Tibial nerve (tissue), 4 donors: ENCODE measurements around the gene CNOT1. TPM values are rescaled to one million over a fixed set of nuclear protein-coding genes. Genes with fewer than 3 reads are reported as not detected.
A peak's percentile ranks its signal among the peaks of the same experiment; 100 is the strongest.

ENCODE experiments used
- DNase-seq, 2 donors: peaks; one replicate each; pipeline ENCODE4 v3.0.0-alpha.2; 2019; ENCODE audit warnings: low spot score in 2 of 2
- H3K27ac ChIP-seq, 4 donors: fragments of 200-600 bp; sonication (generic) in 3 of 4; one replicate each; pipeline ENCODE4 v1.5.1; 2017 to 2019; ENCODE audit warnings: mild to moderate bottlenecking in 1 of 4
- H3K27me3 ChIP-seq, 2 donors: fragments of 200-600 bp; sonication (generic) in 1 of 2; one replicate each; pipeline versions ENCODE4 v1.5.1 to v1.6.0; 2017 to 2019
- H3K36me3 ChIP-seq, 3 donors: fragments of 200-600 bp; sonication (generic); one replicate each; pipeline ENCODE4 v1.5.1; 2018 to 2019
- H3K4me1 ChIP-seq, 4 donors: fragments of 200-600 bp; sonication (generic) in 3 of 4; one replicate each; pipeline ENCODE4 v1.5.1; 2017 to 2019
- H3K4me3 ChIP-seq, 4 donors: fragments of 200-600 bp; sonication (generic) in 3 of 4; one replicate each; pipeline ENCODE4 v1.5.1; 2017 to 2019; ENCODE audit warnings: mild to moderate bottlenecking in 1 of 4, moderate library complexity in 1 of 4
- H3K9me3 ChIP-seq, 4 donors: fragments of 200-600 bp; sonication (generic) in 3 of 4; one replicate each; pipeline ENCODE4 v1.5.1; 2017 to 2019
- EP300 ChIP-seq, 2 donors: sonication (generic); formaldehyde crosslinking; IDR thresholded peaks; one replicate each; pipeline ENCODE4 v1.6.1; 2017; ENCODE audit warnings: antibody characterized with exemption in 2 of 2, mild to moderate bottlenecking in 1 of 2
- POLR2A ChIP-seq, 2 donors: fragments of 450-650 bp; IDR thresholded peaks; one replicate each; pipeline ENCODE4 v1.6.1; 2017; ENCODE audit warnings: antibody characterized with exemption in 2 of 2, mild to moderate bottlenecking in 2 of 2, moderate library complexity in 2 of 2
- WGBS, 2 donors: methylation state at CpG; one replicate each; pipeline ENCODE4 v1.1.5; 2018; 5-methylcytosine and 5-hydroxymethylcytosine counted together
- total RNA-seq, 4 donors: library from RNA; depleted of rRNA; stranded (reverse); fragments of >200 nt; gene quantifications; one replicate each; pipeline ENCODE4 v1.1.0, GENCODE V29; 2016
- TF ChIP-seq, protein P1 (sequence below), 5 experiments: fragments of 200-600 bp in 3 of 5; fragments of 450-650 bp in 2 of 5; sonication (generic) in 3 of 5; IDR thresholded peaks; one replicate each; pipeline ENCODE4 v1.5.1; 2016 to 2019; ENCODE audit warnings: antibody characterized with exemption in 5 of 5, mild to moderate bottlenecking in 3 of 5, moderate library complexity in 2 of 5

The CNOT1 gene
- total RNA-seq, 4 donors from 2014 or later, result 80.8 to 122 (median 105) TPM

DNA sequence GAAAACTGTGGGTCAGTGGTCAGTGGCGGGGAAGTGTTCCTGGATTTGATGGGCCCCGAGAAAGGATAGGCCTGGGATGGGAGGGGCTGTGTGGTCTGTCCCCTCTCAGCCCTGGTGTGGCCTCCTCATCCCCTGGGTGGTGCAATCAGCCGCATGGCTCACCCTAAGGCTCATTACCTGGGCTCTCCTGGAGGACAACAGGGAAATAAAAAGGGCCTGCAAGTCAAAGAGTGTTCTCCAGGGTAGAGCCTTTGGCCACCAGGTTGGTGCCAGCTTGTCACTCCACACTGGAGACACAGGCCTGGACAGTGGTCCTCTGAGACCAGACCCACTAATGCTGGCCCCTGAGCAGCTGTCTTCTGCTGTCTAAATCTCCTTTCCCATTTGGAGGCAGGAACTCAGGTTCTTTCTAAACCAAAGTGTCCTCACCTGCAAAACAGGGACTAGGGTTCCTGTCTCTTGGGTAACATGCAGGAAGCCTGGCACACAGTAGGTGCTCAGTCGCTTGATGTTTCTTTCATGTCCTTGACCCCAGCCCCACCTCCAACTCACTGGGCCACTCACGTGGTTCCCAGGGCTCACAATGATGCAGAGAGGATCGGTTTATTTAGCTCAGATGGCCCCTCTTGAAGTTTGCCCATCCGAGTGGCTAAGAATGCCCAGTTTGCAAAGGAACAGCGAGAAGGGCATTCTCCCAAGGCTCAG is 127.3 kb downstream of the CNOT1 start:
- no peak overlapping the region for H3K4me3 ChIP-seq
- DNase-seq, result no peak
- peaks cover 0 to 28% of the 10 kb centered on the region in 2 donors for H3K27me3 ChIP-seq
- 78 to 79% methylated on average over 8 of the region's 8 CpGs for WGBS, 2 donors
- no peaks in the 10 kb centered on the region for H3K36me3 ChIP-seq
- no peaks in the 10 kb centered on the region for H3K9me3 ChIP-seq
- H3K27ac ChIP-seq, result no peak overlapping the region
- H3K4me1 ChIP-seq, result peaks cover 0 to 22% (median 16%) of the 10 kb centered on the region in 4 donors
- TF ChIP-seq EP300 (IDR thresholded peaks at IDR 0.05) (no peak), POLR2A (IDR thresholded peaks at IDR 0.05) (no peak)
- TF ChIP-seq, protein P1, sequence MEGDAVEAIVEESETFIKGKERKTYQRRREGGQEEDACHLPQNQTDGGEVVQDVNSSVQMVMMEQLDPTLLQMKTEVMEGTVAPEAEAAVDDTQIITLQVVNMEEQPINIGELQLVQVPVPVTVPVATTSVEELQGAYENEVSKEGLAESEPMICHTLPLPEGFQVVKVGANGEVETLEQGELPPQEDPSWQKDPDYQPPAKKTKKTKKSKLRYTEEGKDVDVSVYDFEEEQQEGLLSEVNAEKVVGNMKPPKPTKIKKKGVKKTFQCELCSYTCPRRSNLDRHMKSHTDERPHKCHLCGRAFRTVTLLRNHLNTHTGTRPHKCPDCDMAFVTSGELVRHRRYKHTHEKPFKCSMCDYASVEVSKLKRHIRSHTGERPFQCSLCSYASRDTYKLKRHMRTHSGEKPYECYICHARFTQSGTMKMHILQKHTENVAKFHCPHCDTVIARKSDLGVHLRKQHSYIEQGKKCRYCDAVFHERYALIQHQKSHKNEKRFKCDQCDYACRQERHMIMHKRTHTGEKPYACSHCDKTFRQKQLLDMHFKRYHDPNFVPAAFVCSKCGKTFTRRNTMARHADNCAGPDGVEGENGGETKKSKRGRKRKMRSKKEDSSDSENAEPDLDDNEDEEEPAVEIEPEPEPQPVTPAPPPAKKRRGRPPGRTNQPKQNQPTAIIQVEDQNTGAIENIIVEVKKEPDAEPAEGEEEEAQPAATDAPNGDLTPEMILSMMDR (IDR thresholded peaks at IDR 0.05), result no peak

DNA sequence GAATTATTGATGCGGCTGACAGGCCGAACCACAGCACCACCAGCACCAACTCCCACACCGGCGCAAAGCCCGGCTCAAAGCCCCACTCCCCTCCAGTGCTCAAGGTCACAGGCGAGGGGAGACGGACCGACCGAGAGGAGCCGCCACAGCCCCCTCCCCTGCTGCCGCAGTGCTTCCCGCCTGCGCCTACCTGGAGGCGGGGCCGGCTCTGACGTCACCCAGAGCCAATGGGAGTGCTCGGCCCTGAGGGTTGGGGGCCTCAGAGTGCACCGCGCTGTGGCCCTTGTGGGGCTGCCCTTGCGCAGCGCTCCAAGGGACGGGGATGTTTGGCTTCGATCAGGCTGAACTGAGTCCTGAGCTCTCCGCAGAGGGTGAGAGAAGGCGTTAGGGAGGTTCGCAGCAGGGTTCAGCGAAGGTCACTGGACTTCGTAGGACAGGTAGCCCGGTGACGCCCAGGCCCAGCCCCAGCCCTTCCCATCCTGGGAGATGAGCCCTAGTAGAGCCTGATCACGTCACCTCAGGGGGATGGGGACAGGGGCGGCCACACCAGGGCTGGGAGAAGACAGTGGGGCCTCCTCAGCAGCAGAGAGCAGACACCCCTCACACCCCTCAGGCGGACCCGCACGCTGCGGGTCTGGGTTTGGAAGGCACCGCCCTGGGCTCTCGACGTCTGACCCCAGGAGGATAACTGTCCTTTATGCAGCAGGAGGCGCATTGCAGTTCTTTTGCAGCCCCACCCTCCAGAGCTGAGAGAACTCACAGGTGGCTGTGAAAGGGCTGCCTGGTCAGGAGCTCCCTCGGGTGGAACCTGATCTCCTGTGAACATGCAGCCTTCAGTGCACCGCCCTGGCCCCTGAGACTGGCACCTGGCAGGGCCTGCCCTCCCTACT is 128.1 kb downstream of the CNOT1 start:
- Histone ChIP-seq H3K36me3 (no peaks in the 10 kb centered on the region), H3K27ac (no peak overlapping the region), H3K9me3 (no peaks in the 10 kb centered on the region), H3K4me3 (peak overlapping the region in 3 of 4 donors; percentile 35 to 45 (median 37)), H3K4me1 (peaks cover 0 to 22% (median 16%) of the 10 kb centered on the region in 4 donors), H3K27me3 (peaks cover 0 to 28% of the 10 kb centered on the region in 2 donors)
- 16 to 34% methylated on average over 22 to 37 of the region's 42 CpGs for WGBS, 2 donors
- TF ChIP-seq, protein P1 (IDR thresholded peaks at IDR 0.05), result no peak
- TF ChIP-seq EP300 (IDR thresholded peaks at IDR 0.05) (no peak), POLR2A (IDR thresholded peaks at IDR 0.05) (no peak)
- no peak for DNase-seq

DNA sequence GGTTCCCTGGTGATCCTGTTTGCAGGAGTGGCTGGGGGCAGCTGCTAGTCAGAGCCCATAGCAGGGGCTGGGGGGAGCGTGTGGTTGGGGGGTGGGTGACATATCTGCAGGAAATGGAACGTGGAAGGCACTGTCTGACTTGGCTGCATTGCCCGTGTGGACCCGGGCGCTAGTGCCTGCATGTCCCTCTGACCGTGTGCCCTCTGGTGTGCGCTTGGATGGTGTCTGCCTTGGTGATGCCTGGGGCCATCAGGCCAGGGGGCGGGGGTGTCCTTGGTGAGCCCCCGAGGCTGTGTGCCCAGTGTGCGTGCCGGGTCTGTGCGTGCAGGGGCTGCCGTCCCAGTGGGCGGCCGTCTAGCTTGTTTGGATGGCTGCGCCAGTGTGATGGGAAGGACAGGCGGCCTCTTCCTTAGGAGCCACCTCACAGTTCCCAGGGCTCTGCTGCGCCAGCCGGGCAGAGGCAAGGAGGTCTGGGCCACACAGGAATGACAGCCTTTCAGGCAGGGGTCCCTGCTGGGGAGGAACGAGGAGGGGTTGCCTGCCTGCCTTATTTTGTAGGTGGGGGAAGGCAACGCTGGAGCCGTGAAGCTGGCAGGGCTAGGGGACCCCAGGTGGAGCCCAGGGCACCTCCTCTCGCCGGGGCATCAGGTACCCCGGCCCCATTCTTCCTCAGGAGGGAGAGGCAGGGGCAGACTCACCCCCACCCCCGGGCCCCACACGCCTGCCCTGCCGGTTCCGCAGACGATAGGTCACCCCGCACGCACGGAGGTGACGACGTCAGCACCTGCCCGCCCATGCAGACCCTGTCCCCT is 129.0 kb downstream of the CNOT1 start:
- Histone ChIP-seq H3K4me1 (peaks cover 0 to 28% (median 19%) of the 10 kb centered on the region in 4 donors), H3K9me3 (no peaks in the 10 kb centered on the region), H3K27me3 (peaks cover 0 to 28% of the 10 kb centered on the region in 2 donors), H3K4me3 (peak overlapping the region in 3 of 4 donors; percentile 35 to 45 (median 37)), H3K27ac (peak overlapping the region in 1 of 4 donors; percentile 55), H3K36me3 (no peaks in the 10 kb centered on the region)
- WGBS, 2 donors, result 8 to 9% methylated on average over 22 to 26 of the region's 36 CpGs
- no peak for TF ChIP-seq EP300 (IDR thresholded peaks at IDR 0.05)
- TF ChIP-seq POLR2A (IDR thresholded peaks at IDR 0.05), result no peak
- TF ChIP-seq, protein P1 (IDR thresholded peaks at IDR 0.05), result no peak
- DNase-seq, result no peak

DNA sequence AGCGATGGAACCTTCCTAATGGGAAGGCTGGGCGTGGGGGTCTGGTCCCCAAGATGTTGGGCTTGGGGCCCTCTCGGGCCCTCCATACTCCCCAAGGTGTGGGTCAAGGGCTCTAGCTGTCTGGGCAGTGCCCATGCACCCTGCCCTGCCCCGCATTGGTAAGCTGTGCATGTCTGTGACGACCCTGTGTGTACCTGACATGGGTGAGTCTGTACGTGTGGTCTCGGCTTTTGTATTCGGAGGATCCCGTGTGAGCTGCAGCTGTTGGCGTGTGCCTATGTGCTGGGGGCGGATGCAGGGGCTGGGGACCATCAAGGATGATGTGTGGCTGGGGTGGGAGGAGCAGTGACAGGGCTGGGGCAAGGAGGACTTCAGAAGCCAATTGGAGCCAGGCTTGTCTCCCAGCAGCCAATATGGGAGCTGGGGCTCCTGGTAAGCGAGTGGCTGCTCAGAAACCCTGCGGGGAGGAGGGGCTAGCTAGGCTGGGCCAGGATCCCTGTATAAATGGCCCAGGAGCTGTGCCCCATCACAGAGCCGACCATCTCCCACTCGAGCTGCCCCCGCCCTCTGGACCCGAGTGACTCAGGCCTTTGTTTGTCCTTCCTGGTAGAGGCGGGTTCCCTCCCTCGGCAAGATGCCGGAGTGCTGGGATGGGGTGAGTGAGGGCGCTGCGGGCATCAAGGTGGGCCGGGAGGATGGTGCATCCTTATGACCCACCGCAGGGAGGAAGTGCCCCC is 129.8 kb downstream of the CNOT1 start, which contains the start of gene NDRG4:
Gene NDRG4 (plus strand): TSS at position 529 of the 737 bp plus-strand sequence. CDS start 106 bp downstream, at position 635.
- H3K4me3 ChIP-seq, result peak within 1 kb of the TSS in 3 of 4 donors; percentile 35 to 45 (median 37)
- H3K4me1 ChIP-seq, result peaks cover 0 to 36% (median 20%) of the 10 kb centered on the region in 4 donors
- no peaks in the 10 kb centered on the region for H3K9me3 ChIP-seq
- H3K27me3 ChIP-seq, result peaks cover 0 to 28% of the 10 kb centered on the region in 2 donors
- 32 to 36% methylated on average over 18 of the region's 24 CpGs for WGBS, 2 donors
- H3K36me3 ChIP-seq, result no peaks in the 10 kb centered on the region
- H3K27ac ChIP-seq, result peak within 1 kb of the TSS in 1 of 4 donors; percentile 55
- DNase-seq, result no peak
- TF ChIP-seq, protein P1 (IDR thresholded peaks at IDR 0.05), result no peak
- no peak for TF ChIP-seq POLR2A (IDR thresholded peaks at IDR 0.05)
- no peak for TF ChIP-seq EP300 (IDR thresholded peaks at IDR 0.05)
